Chondrocyte (in vitro differentiated cells): ENCODE measurements around the gene NID2. TPM values are rescaled to one million over a fixed set of nuclear protein-coding genes. Genes with fewer than 3 reads are reported as not detected.
A peak's percentile ranks its signal among the peaks of the same experiment; 100 is the strongest.

Source experiments
- DNase-seq: peaks from one replicate; pipeline ENCODE4 v3.0.0; 2021; ENCODE audit warnings: mixed read lengths, low spot score
- H3K27ac Mint-ChIP-seq: one replicate; pipeline ENCODE4 v1.8.0; 2021; ENCODE audit warnings: mild to moderate bottlenecking, moderate library complexity, mixed read lengths; ENCODE audit not compliant: unreplicated experiment
- H3K27me3 Mint-ChIP-seq: 2 replicates; pipeline ENCODE4 v1.8.0; 2021; ENCODE audit warnings: low read depth, mixed read lengths
- H3K36me3 Mint-ChIP-seq: 2 replicates; pipeline ENCODE4 v1.8.0; 2021; ENCODE audit warnings: low read depth, mixed read lengths
- H3K4me1 Mint-ChIP-seq: 2 replicates; pipeline ENCODE4 v1.8.0; 2021; ENCODE audit warnings: low read depth, mild to moderate bottlenecking, mixed read lengths
- H3K4me3 Mint-ChIP-seq: one replicate; pipeline ENCODE4 v1.8.0; 2021; ENCODE audit warnings: mild to moderate bottlenecking, moderate library complexity, mixed read lengths; ENCODE audit not compliant: unreplicated experiment
- H3K9me3 Mint-ChIP-seq: 2 replicates; pipeline ENCODE4 v1.8.0; 2021; ENCODE audit warnings: low read depth, mixed read lengths
- total RNA-seq: library from RNA; stranded (reverse); gene quantifications from 3 replicates; pipeline ENCODE4 v1.2.1, GENCODE V29; 2021
- TF ChIP-seq, protein P1 (sequence below): fragments of 200-600 bp; sonication (generic); IDR thresholded peaks from 2 replicates; pipeline ENCODE4 v1.5.0; 2021; ENCODE audit warnings: antibody characterized with exemption, mild to moderate bottlenecking, moderate library complexity

NID2 gene
- total RNA-seq, 1 donor from 2014 or later: 51.6 TPM

GRCh38 chr14:52051251-52051650 lies 17.6 kb downstream of the NID2 start:
- no peak for DNase-seq
- Mint-ChIP-seq H3K36me3 (peaks cover 10% of the 10 kb centered on the region), H3K27ac (peak overlapping the region; percentile 91), H3K4me1 (peaks cover 91% of the 10 kb centered on the region), H3K27me3 (no peaks in the 10 kb centered on the region), H3K9me3 (no peaks in the 10 kb centered on the region), H3K4me3 (no peak overlapping the region)
- TF ChIP-seq, protein P1, sequence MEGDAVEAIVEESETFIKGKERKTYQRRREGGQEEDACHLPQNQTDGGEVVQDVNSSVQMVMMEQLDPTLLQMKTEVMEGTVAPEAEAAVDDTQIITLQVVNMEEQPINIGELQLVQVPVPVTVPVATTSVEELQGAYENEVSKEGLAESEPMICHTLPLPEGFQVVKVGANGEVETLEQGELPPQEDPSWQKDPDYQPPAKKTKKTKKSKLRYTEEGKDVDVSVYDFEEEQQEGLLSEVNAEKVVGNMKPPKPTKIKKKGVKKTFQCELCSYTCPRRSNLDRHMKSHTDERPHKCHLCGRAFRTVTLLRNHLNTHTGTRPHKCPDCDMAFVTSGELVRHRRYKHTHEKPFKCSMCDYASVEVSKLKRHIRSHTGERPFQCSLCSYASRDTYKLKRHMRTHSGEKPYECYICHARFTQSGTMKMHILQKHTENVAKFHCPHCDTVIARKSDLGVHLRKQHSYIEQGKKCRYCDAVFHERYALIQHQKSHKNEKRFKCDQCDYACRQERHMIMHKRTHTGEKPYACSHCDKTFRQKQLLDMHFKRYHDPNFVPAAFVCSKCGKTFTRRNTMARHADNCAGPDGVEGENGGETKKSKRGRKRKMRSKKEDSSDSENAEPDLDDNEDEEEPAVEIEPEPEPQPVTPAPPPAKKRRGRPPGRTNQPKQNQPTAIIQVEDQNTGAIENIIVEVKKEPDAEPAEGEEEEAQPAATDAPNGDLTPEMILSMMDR: no peak

- Mint-ChIP-seq H3K4me1 (peaks cover 94% of the 10 kb centered on the region), H3K27ac (peak overlapping the region; percentile 85), H3K9me3 (no peaks in the 10 kb centered on the region), H3K36me3 (peaks cover 10% of the 10 kb centered on the region), H3K4me3 (no peak overlapping the region), H3K27me3 (no peaks in the 10 kb centered on the region)
- TF ChIP-seq, protein P1: no peak
- no peak for DNase-seq
Measured at GRCh38 chr14:52049721-52050588, 18.9 kb downstream of the NID2 start.

DNA sequence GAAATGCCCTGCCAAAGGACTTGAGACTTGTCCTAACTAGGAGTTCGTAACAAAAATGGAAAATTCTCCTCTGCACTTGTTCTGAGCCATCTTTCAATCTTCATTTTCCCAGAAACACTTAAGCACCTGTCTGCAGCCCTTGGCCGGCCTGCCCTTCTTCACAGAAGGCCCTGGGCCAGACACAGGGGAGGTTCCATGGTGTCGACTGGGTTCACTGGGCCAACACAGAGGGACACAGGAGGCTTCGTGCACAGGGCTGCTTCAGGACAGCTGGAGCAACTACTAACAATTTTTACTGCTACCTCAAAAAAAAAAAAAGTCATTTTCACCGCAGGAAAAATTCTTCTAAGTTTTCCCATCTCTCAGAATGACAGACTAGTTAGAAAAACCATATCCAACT lies 19.6 kb downstream of the NID2 start:
- H3K9me3 Mint-ChIP-seq: no peaks in the 10 kb centered on the region
- peaks cover 97% of the 10 kb centered on the region for H3K4me1 Mint-ChIP-seq
- TF ChIP-seq, protein P1: no peak
- no peaks in the 10 kb centered on the region for H3K27me3 Mint-ChIP-seq
- H3K27ac Mint-ChIP-seq: peak overlapping the region; percentile 85
- H3K4me3 Mint-ChIP-seq: no peak overlapping the region
- no peak for DNase-seq
- H3K36me3 Mint-ChIP-seq: peaks cover 7% of the 10 kb centered on the region

- H3K27ac Mint-ChIP-seq: peak overlapping the region; percentile 85
- H3K9me3 Mint-ChIP-seq: no peaks in the 10 kb centered on the region
- H3K36me3 Mint-ChIP-seq: peaks cover 6% of the 10 kb centered on the region
- H3K27me3 Mint-ChIP-seq: no peaks in the 10 kb centered on the region
- H3K4me3 Mint-ChIP-seq: peak overlapping the region; percentile 1
- TF ChIP-seq, protein P1: no peak
- no peak for DNase-seq
- peaks cover 98% of the 10 kb centered on the region for H3K4me1 Mint-ChIP-seq
Measured at GRCh38 chr14:52048641-52049204, 20.1 kb downstream of the NID2 start.

GRCh38 chr14:52048116-52048515 lies 20.7 kb downstream of the NID2 start:
- Mint-ChIP-seq H3K4me3 (no peak overlapping the region), H3K27ac (peak overlapping the region; percentile 85), H3K4me1 (peaks cover 98% of the 10 kb centered on the region), H3K9me3 (no peaks in the 10 kb centered on the region), H3K27me3 (no peaks in the 10 kb centered on the region), H3K36me3 (peaks cover 3% of the 10 kb centered on the region)
- TF ChIP-seq, protein P1: no peak
- no peak for DNase-seq
